T47D (cell line): ENCODE results near the gene ZNF688.

Experiments
- DNase-seq, 2 experiments: peaks; one replicate each; pipeline versions ENCODE4 v3.0.0 to v3.0.0-alpha.2; 2011 to 2012; ENCODE audit warnings: low read depth in 1 of 2, low spot score in 1 of 2
- JUND ChIP-seq: IDR thresholded peaks from 2 replicates; pipeline ENCODE4 v1.6.1; 2012; ENCODE audit warnings: low read depth
- in situ Hi-C: cut with HindIII; loops from 2 replicates; pipeline ENCODE4 v1.10.0; 2016; ENCODE audit warnings: low sequenced_read_pairs, low pct_unique_long_range_greater_than_20kb

ZNF688 gene

DNA sequence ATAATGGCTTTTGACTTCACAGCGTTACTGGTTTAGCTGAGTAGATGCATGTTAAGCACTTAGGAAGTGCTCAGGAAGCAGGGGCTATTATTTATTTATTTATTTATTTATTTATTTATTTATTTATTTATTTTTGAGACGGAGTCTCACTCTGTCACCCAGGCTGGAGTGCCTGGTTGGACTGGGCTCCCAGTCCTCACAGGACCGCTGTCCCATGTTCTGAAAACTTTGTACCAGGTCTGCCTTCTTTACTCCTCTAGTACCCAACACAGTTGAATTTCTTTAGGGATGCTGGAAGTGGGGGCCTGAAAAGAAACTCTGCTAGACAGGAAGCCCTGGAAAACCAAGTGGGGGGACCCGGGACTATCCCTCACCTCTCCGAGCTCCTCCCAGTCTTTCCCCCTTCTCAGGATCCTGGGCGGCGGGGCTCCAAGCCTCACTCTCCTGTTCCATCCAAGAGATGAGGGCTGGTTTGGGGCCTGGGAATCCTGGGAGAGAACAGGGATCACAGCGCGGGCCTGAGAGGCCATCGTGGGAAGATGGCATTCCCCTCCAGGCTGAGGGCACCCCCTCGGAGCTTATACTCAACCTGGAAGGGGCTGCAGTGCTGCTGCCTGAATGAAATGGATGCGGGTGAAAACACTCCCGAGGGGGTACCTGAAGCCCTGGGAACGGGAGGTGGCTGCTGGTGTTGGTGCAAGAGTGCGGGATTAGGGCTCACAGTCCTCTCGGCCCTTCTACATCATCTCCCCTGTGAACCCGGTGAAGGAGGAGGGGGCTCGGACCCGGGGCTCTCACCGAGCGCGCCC, 674 bp downstream of the ZNF688 start:
- TF ChIP-seq JUND: no peak
- in situ Hi-C loops: no loop called here
- peak; percentile 29 to 41 for DNase-seq

DNA sequence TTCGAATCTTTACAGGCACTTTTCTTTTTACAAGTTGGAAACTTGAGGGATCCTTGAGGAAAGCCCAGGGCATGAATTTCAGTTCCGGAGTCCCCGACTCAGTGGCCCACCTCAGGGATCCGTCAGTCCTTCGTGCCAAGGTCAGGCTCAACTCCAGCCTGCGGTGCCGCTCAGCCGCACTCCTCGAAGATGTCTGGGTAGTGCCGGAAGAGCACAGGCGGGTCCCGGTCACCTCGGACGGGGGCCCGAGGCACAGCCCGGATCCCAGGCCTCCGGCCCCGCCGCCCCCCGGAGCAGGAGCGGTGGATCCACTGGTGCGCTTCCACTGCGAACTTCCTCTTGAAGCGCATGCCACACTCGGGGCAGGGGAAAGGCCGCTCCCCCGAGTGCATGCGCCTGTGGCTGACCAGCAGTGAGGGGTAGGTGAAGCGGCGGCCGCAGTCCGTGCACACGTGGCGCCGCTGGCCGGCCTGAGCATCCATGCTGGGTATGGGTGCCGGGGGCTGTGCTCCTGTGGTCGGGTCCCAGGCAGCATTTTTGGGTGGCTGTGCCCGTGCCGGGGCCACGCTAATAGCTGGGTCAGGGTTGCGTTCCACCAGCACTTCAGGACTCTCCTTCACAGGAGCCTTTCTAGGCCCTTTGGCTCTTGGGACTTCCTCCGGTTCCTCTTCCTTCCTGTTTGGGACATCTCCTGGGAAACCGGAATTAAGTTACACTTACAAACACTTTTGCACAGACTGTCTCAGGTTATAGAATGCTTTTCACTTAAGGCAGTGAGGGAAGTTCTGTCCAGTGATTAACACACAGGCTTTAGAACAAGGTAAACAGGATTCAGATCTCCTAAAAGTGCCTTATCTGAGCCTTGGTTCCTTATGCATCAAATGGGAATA, 1.5 kb downstream of the ZNF688 start:
- in situ Hi-C loops: no loop called here
- no peak for DNase-seq
- TF ChIP-seq JUND: no peak

DNA sequence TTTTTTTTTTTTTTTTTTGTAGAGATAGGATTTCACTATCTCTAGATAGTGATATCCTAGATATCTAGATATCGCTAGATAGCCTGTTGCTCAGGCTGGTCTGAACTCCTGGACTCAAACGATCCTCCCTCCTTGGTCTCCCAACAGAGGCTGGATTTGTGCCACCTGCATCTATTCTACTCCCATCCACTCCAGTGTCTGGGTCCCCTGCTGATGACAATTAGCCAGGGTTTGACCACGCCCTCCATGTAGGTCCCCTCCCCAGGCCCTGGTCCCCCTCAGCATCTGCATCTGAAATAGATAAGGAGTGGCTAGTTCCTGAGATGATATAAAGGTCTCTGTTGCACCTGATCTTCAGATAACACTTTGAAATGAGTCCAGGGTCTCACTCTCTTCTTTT, 2.2 kb downstream of the ZNF688 start:
- in situ Hi-C loops: no loop called here
- TF ChIP-seq JUND: no peak
- DNase-seq: no peak

DNA sequence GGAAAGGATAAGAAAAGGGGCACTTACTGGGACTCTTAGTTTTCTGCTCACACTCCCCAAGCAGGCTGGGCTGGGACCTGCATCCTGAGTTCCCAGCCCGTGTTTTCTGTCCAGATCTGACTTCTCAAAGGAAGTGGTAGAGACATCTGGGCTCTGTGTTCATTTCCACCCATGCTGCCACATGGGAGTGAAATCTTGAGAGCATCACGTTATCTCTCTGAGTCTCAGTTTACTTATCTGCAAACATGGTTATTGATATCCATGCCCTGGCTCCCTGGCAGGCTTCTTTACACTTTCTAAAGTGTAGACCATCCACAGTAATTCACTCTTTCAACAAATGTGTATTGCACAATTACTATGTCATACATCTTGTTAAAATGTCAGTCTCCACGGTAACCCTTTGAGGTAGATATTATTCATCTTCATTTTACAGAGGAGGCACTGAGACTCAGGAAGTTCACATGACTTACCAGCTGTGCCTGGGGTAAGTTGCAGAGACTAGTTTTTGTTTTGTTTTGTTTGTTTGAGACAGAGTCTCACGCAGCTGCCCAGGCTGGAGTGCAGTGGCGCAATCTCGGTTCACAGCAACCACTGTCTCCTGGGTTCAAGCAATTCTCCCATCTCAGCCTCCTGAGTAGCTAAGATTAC, 3.4 kb downstream of the ZNF688 start:
- no peak for DNase-seq
- TF ChIP-seq JUND: no peak
- in situ Hi-C loops: no loop called here

DNA sequence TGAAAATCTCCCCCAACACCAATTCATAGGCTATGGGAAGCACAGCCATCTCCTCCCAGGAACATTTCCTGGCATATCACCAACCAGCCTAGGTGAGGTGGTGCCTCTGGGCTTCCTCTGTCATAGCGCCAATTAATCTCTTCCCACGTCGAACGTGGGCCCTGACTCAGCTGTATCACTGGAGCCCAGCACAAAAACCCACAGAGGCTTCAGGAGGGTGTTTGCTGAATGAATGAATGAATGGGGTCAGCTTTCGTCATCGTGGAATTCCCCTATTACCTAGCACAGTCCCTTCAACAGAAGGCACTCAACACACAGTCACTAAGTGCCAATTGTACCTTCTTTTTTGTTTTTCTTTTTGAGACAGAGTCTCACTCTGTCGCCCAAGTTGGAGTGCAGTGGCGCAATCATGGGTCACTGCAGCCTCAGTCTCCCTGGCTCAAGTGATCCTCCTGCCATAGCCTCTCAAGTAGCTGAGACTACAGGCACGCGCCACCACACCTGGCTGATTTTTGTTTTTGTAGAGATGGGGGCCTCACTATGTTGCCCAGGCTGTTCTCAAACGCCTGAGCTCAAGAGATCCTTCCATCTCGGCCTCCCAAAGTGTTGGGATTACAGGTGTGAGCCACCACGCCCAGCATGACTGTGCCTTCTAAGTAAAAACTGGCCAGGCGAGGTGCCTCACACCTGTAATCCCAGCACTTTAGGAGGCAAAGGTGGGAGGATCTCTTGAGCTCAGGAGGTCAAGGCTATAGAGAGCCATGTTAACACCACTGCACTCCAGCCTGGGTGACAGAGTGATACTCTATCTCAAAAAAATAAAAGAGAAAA, 4.1 kb downstream of the ZNF688 start:
- in situ Hi-C loops: no loop called here
- no peak for TF ChIP-seq JUND
- DNase-seq: no peak

DNA sequence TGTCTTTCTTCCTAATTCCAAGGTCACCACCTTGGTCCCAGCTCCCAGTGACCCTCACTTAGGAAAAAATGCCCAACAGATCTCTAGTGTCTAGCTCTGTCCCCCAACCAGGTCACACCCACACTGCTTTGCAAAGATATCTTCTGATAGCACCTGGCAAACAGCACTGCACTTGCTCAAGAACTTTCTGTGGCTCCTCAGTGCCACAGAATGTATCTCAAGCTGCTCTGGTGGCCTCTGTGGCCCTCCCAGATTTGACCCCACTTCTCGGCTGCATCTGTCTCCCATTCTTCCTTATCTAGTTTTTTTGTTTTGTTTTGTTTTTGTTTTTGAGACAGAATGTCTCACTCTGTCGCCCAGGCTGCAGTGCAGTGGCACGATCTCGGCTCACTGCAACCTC, 5.0 kb downstream of the ZNF688 start:
- in situ Hi-C loops: no loop called here
- TF ChIP-seq JUND: no peak

DNA sequence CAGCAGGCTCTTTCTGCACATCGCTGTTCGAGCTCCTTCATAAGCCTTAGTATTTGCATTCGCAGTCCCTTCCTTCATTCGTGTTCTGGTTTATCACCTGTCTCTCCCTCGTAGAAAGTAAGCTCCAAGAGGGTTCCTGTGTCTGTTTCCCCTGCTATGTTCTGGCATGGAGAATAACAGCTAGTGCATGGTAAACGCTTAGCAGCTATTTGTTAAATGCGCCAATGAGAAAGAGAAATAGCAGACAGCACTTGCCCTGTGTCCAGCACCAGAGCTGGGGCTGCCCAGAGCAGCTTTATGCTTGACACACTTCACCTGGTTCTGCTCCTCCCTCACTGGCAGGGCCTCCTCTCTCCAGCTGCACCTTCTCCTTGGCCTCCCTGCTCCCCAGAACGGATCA, 5.5 kb downstream of the ZNF688 start:
- DNase-seq: no peak
- TF ChIP-seq JUND: no peak
- in situ Hi-C loops: no loop called here

More for the DNA sequence above, 5.0 kb downstream of the ZNF688 start:
- DNase-seq: no peak

DNA sequence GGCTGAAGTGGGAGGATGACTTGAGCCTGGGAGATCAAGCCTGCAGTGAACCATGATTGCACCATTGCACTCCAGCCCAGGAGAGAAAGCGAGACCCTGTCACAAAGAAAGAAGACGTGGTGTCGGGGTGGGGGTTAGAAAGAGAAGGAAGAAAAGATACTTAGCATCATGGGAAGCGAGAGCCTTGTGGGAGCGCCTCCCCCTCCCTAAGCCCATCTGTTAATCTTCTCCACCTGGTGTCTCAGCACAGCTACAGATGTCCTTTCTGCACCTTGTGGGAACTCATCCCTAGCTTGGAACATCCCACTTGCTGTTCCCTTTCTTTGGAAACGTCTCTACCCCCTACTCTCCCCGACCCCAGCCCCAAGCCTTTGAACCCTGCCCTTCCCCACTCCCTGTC, 6.0 kb downstream of the ZNF688 start:
- no peak for TF ChIP-seq JUND
- in situ Hi-C loops: no loop called here
- no peak for DNase-seq

DNA sequence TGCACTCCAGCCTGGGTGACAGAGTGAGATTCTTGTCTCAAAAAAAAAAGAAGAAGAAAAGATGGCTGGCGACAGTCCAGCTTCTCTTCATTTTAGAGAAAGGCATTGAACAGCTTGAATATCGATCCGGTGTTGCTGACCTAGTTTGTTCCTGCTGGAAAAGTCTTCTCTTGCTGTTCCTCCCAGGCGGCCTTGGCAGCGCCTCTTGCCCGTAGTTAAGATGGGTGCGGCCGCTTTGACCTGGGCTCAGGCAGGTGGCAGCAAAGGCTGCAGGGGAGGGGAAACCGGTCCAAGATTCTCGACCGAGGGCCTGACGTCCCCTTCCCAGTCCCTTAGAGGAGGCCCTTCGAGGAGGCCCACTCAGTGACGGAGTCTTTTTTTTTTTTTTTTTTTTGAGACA, 9.5 kb downstream of the ZNF688 start:
- peak in 1 of 2 experiments; percentile 22 for DNase-seq
- in situ Hi-C loops: no loop called here
- no peak for TF ChIP-seq JUND

DNA sequence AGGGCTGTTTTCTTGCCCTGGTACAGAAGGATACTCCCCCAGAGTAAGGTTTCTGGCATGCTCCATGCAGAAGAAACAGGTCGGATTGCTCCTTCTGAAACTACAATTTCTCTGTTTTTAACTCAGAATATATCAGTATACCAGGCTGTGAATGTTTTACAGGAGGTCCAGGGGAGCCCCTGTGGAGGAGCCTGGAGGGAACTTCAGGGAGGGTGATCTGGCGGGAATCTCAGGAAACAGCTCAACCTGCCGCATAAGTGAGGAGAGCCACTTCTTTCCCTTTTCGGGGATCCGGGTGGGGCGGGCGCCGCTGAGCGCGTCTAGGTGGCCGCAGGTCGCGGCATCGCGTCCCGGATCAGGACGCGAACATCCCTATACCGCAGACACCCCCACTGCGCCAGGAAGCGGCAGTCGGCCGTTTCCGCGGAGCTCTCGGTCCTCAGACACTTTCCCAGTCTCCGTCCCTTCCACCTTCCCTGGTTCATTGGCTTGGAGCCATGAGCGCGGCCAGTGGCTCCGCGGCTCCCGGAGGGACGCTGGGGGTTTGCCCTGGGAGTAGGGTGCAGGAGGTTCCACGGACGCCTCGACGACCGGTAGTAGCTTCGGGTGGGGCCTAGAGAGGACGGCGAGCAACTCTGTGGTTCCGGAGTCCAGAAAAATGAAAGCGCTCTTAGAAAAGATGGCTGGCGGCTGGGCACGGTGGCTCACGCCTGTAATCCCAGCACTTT, 10.3 kb downstream of the ZNF688 start:
- in situ Hi-C loops: no loop called here
- DNase-seq: peak in 1 of 2 experiments; percentile 39
- no peak for TF ChIP-seq JUND

DNA sequence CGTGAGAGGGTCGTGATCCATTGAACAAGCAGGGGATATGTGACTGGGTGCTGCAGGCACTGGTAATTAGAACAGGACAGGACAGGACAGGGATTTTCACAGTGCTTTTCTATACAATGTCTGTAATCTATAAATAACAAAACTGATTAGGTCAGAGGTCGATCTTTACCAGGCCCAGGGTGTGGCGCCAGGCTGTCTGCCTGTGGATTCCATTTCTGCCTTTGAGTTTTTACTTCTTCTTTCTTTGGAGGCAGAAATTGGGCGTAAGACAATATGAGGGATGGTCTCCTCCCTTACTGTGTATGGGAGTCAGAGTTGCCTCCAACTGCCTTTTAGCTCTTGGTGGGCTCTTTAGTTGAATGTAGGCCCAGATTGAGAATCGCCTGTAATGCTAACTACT, 11.8 kb downstream of the ZNF688 start:
- no peak for TF ChIP-seq JUND
- in situ Hi-C loops: no loop called here
- DNase-seq: no peak
